ENCODE measurements around the gene LDB3. TPM values are rescaled to one million over a fixed set of nuclear protein-coding genes. Genes with fewer than 3 reads are reported as not detected.

LDB3 gene
- total and polyA plus RNA-seq, 9 of the 15 experiments (the other 6 are each of a cell fraction or from before 2014, with no cell fraction given), result 0.03 TPM; not detected in 8

DNA sequence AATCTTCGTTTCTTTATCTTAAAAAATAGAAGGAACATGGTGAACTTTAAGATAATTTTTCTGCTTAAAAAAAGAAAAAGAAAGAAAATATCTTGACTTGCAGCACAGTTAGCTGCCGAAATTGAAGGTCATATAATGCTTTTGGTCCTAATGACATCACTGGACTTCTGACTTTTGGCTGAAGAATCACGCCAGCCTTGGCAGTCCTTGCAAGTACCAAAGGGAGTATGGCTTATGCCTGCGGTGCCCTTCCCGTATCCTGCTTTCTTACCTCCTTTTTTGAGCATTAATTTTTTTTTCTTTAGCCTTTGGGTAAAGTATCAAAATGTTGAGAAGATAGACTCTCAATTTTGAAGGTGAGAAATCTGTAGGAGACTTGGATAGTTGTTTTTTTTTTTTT is 95.1 kb downstream of the LDB3 start:
- 89% methylated on average over 5 of the region's 5 CpGs for WGBS (ENCODE audit: insufficient coverage, low coverage, missing lambda C conversion rate)
- ChIA-PET POLR2A (interaction anchor here (1.3 kb wide), 2 partner anchors 8 to 10 kb away, joined by 3 read pairs; no protein-coding TSS in a partner anchor), CTCF (ENCODE audit: low intra/inter-chr PET ratio) (no interaction called here)
- DNase-seq (ENCODE audit: extremely low read depth in 1 of 4, low spot score in 3 of 4), result no peak
- Histone ChIP-seq H3K4me3 (no peak overlapping the region), H3K4me1 (replicated peaks in 1 of 2; ENCODE audit: control insufficient read depth in 2 of 2, insufficient read depth in 2 of 2, low read length in 2 of 2) (peaks cover 18 to 21% of the 10 kb centered on the region in 2 experiments; a peak in 4 of 5 replicates), H4K20me1 (replicated peaks; ENCODE audit: control insufficient read depth, insufficient read depth, low read length) (0 out of 2 replicates have a peak, but pooled peaks cover 4% of the 10 kb centered on the region), H3K36me3 (ENCODE audit: control insufficient read depth, insufficient read depth, low read length) (no peaks in the 10 kb centered on the region), H2AFZ (ENCODE audit: low read depth, low read length) (no peak overlapping the region), H3K27me3 (ENCODE audit: control insufficient read depth in 2 of 2, insufficient read depth in 2 of 2, low read length in 2 of 2) (no peaks in the 10 kb centered on the region), H3K9me3 (replicated peaks; ENCODE audit: control insufficient read depth, insufficient read depth, low read depth, low read length) (no peaks in the 10 kb centered on the region), H3K4me2 (ENCODE audit: insufficient read depth, low read length) (no peak overlapping the region), H3K27ac (ENCODE audit: extremely low read depth, low read depth, low read length) (no peak overlapping the region), H3K9ac (ENCODE audit: insufficient read depth in 1 of 2, low read depth in 2 of 2, low read length in 2 of 2) (no peak overlapping the region), H3K79me2 (ENCODE audit: control insufficient read depth, insufficient read depth, low read length) (peaks cover 82% of the 10 kb centered on the region), H3K9me1 (ENCODE audit: control insufficient read depth, insufficient read depth, low read length) (no peaks in the 10 kb centered on the region)
- no peak for ATAC-seq
- intact Hi-C loops (cut with micrococcal nuclease), result no loop called here
- no peak for TF ChIP-seq RHOXF2B (CRISPR knock-in tag; conservative IDR thresholded peaks at IDR 0.05)
- BruUV-seq (replicated peaks), result no TSS peak
- in situ Hi-C loops (cut with MboI), result no loop called here
- FAIRE-seq, result no peak

DNA sequence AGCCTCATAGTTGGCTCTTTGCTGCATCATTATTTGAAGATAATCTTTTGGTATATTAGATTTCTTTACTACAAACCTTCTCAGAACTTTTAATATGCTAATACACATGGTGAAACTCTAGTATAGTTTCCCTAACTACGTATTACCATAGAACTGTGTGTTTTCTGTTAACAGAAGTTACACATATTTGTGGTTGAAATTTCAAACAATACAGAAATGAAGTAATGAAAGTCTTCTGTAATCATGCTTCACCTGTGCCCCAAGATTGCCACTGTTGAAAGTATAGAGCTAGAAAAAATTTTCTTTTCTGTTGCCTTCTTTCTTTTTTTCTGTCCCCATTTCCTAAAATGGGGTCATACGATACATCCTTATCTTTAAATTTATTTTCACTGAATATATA is 97.2 kb downstream of the LDB3 start:
- no peak overlapping the region for H3K4me3 ChIP-seq
- no peak overlapping the region for H3K27ac ChIP-seq (ENCODE audit: extremely low read depth, low read depth, low read length)
- no peaks in the 10 kb centered on the region for H3K9me1 ChIP-seq (ENCODE audit: control insufficient read depth, insufficient read depth, low read length)
- H3K4me2 ChIP-seq (ENCODE audit: insufficient read depth, low read length), result no peak overlapping the region
- H3K36me3 ChIP-seq (ENCODE audit: control insufficient read depth, insufficient read depth, low read length), result no peaks in the 10 kb centered on the region
- no peaks in the 10 kb centered on the region for H3K9me3 ChIP-seq (replicated peaks; ENCODE audit: control insufficient read depth, insufficient read depth, low read depth, low read length)
- H3K27me3 ChIP-seq (ENCODE audit: control insufficient read depth in 2 of 2, insufficient read depth in 2 of 2, low read length in 2 of 2), result no peaks in the 10 kb centered on the region
- peaks cover 20 to 24% of the 10 kb centered on the region in 2 experiments; a peak in 4 of 5 replicates for H3K4me1 ChIP-seq (replicated peaks in 1 of 2; ENCODE audit: control insufficient read depth in 2 of 2, insufficient read depth in 2 of 2, low read length in 2 of 2)
- 83% methylated on average over 1 of the region's 2 CpGs for WGBS (ENCODE audit: insufficient coverage, low coverage, missing lambda C conversion rate)
- no peak overlapping the region for H3K9ac ChIP-seq (ENCODE audit: insufficient read depth in 1 of 2, low read depth in 2 of 2, low read length in 2 of 2)
- no peak overlapping the region for H2AFZ ChIP-seq (ENCODE audit: low read depth, low read length)
- in situ Hi-C loops (cut with MboI), result no loop called here
- no TSS peak for BruUV-seq (replicated peaks)
- 0 out of 2 replicates have a peak, but pooled peaks cover 4% of the 10 kb centered on the region for H4K20me1 ChIP-seq (replicated peaks; ENCODE audit: control insufficient read depth, insufficient read depth, low read length)
- ChIA-PET POLR2A (interaction anchor here (1.3 to 1.5 kb wide), 2 partner anchors 8 to 9 kb away, joined by 3 to 8 read pairs; partner anchors contain the start of gene BMPR1A), CTCF (ENCODE audit: low intra/inter-chr PET ratio) (no interaction called here)
- intact Hi-C loops (cut with micrococcal nuclease), result no loop called here
- FAIRE-seq (no peak), DNase-seq (ENCODE audit: extremely low read depth in 1 of 4, low spot score in 3 of 4) (no peak), ATAC-seq (no peak)
- peaks cover 80% of the 10 kb centered on the region for H3K79me2 ChIP-seq (ENCODE audit: control insufficient read depth, insufficient read depth, low read length)
- no peak for TF ChIP-seq ZNF282 (CRISPR knock-in tag; IDR thresholded peaks at IDR 0.05)
- no peak for TF ChIP-seq CAMTA2 (CRISPR knock-in tag; conservative IDR thresholded peaks at IDR 0.05)
- no peak for TF ChIP-seq YBX1 (IDR thresholded peaks at IDR 0.05)
- TF ChIP-seq, protein P1, sequence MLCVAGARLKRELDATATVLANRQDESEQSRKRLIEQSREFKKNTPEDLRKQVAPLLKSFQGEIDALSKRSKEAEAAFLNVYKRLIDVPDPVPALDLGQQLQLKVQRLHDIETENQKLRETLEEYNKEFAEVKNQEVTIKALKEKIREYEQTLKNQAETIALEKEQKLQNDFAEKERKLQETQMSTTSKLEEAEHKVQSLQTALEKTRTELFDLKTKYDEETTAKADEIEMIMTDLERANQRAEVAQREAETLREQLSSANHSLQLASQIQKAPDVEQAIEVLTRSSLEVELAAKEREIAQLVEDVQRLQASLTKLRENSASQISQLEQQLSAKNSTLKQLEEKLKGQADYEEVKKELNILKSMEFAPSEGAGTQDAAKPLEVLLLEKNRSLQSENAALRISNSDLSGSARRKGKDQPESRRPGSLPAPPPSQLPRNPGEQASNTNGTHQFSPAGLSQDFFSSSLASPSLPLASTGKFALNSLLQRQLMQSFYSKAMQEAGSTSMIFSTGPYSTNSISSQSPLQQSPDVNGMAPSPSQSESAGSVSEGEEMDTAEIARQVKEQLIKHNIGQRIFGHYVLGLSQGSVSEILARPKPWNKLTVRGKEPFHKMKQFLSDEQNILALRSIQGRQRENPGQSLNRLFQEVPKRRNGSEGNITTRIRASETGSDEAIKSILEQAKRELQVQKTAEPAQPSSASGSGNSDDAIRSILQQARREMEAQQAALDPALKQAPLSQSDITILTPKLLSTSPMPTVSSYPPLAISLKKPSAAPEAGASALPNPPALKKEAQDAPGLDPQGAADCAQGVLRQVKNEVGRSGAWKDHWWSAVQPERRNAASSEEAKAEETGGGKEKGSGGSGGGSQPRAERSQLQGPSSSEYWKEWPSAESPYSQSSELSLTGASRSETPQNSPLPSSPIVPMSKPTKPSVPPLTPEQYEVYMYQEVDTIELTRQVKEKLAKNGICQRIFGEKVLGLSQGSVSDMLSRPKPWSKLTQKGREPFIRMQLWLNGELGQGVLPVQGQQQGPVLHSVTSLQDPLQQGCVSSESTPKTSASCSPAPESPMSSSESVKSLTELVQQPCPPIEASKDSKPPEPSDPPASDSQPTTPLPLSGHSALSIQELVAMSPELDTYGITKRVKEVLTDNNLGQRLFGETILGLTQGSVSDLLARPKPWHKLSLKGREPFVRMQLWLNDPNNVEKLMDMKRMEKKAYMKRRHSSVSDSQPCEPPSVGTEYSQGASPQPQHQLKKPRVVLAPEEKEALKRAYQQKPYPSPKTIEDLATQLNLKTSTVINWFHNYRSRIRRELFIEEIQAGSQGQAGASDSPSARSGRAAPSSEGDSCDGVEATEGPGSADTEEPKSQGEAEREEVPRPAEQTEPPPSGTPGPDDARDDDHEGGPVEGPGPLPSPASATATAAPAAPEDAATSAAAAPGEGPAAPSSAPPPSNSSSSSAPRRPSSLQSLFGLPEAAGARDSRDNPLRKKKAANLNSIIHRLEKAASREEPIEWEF (CRISPR knock-in tag; IDR thresholded peaks at IDR 0.05), result no peak
- no peak for TF ChIP-seq ZKSCAN1 (IDR thresholded peaks at IDR 0.05; ENCODE audit: low read depth, low read length)
- no peak for TF ChIP-seq MTA2 (IDR thresholded peaks at IDR 0.05; ENCODE audit: low read depth)
- TF ChIP-seq U2AF1 (optimal IDR thresholded peaks at IDR 0.05; ENCODE audit: low read depth, low read length), result no peak
- no peak for TF ChIP-seq TGIF2 (CRISPR knock-in tag; IDR thresholded peaks at IDR 0.05)
- no peak for TF ChIP-seq MCM2 (IDR thresholded peaks at IDR 0.05; ENCODE audit: low read depth)
